Thyroid gland (tissue), 4 donors: ENCODE measurements around the gene UNC50.

Source experiments
- POLR2A ChIP-seq, 2 donors: fragments of 450-650 bp; IDR thresholded peaks; one replicate each; pipeline ENCODE4 v1.6.1; 2017; ENCODE audit warnings: antibody characterized with exemption in 2 of 2, mild to moderate bottlenecking in 2 of 2, moderate library complexity in 1 of 2
- TF ChIP-seq, protein P1 (sequence below), 6 experiments: fragments of 200-600 bp in 3 of 6; fragments of 450-650 bp in 3 of 6; sonication (generic) in 3 of 6; IDR thresholded peaks; one replicate each; pipeline ENCODE4 v1.5.1; 2016 to 2019; ENCODE audit warnings: antibody characterized with exemption in 6 of 6, mild to moderate bottlenecking in 2 of 6, inconsistent platforms in 1 of 6, moderate library complexity in 1 of 6

DNA sequence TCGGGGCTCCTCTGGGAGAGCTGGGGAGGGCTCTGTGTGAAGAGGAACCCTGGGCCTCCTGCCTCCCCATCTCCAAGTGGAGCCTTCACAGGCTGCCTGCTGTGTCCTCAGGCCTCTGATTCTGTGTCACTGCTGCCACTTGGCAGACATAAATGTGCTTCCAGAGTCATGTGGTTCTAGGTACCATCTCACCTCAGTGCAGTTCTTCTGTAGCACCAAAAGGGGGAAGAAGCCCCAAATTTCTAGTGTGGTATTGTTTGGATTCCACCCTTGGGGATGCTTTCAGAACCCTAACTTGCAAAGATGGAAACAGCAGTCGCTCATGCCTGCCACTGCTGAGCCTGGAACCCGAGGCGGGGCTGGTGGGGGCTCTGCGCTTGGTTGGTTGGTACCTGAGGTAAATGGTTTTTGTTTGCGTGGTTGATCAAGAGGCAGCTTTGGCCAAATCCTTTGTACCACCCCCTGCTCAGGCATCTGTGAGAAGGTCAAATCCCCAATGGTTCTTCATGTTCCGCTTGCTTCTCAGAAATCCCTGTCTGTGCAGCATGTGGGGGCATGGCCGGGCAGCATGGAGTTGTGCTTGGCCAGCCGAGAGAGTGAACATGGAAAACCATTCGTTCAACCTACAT is 27.6 kb upstream of the UNC50 start:
- no peak for TF ChIP-seq POLR2A (IDR thresholded peaks at IDR 0.05)
- TF ChIP-seq, protein P1, sequence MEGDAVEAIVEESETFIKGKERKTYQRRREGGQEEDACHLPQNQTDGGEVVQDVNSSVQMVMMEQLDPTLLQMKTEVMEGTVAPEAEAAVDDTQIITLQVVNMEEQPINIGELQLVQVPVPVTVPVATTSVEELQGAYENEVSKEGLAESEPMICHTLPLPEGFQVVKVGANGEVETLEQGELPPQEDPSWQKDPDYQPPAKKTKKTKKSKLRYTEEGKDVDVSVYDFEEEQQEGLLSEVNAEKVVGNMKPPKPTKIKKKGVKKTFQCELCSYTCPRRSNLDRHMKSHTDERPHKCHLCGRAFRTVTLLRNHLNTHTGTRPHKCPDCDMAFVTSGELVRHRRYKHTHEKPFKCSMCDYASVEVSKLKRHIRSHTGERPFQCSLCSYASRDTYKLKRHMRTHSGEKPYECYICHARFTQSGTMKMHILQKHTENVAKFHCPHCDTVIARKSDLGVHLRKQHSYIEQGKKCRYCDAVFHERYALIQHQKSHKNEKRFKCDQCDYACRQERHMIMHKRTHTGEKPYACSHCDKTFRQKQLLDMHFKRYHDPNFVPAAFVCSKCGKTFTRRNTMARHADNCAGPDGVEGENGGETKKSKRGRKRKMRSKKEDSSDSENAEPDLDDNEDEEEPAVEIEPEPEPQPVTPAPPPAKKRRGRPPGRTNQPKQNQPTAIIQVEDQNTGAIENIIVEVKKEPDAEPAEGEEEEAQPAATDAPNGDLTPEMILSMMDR (IDR thresholded peaks at IDR 0.05), result no peak
